Gastroesophageal sphincter (tissue), 3 donors: ENCODE measurements around the gene CCNY.

ENCODE experiments used
- CTCF ChIP-seq, 4 experiments: fragments of 200-600 bp in 2 of 4; fragments of 450-650 bp in 2 of 4; sonication (generic) in 1 of 4; IDR thresholded peaks; one replicate each; pipeline ENCODE4 v1.5.1; 2017 to 2019; ENCODE audit warnings: antibody characterized with exemption in 4 of 4, mild to moderate bottlenecking in 2 of 4, moderate library complexity in 2 of 4
- EP300 ChIP-seq: sonication (generic); formaldehyde crosslinking; IDR thresholded peaks from one replicate; pipeline ENCODE4 v1.6.1; 2017; ENCODE audit warnings: antibody characterized with exemption, mild to moderate bottlenecking
- POLR2A ChIP-seq, 2 donors: fragments of 450-650 bp; IDR thresholded peaks; one replicate each; pipeline ENCODE4 v1.6.1; 2017; ENCODE audit warnings: antibody characterized with exemption in 2 of 2, mild to moderate bottlenecking in 2 of 2, moderate library complexity in 1 of 2
- POLR2AphosphoS5 ChIP-seq: sonication (generic); formaldehyde crosslinking; IDR thresholded peaks from one replicate; pipeline ENCODE4 v1.6.1; 2017; ENCODE audit warnings: antibody characterized with exemption

GRCh38 chr10:35612385-35613106, 276.2 kb downstream of the CCNY start:
- no peak for TF ChIP-seq CTCF (IDR thresholded peaks at IDR 0.05)
- TF ChIP-seq EP300, result no peak
- TF ChIP-seq POLR2A (IDR thresholded peaks at IDR 0.05), result no peak
- no peak for TF ChIP-seq POLR2AphosphoS5
